Sigmoid colon (tissue), 4 donors: Measurements from ENCODE around the gene CHST2.

Experiments used
- POLR2AphosphoS5 ChIP-seq, 4 donors: sonication (generic); formaldehyde crosslinking; IDR thresholded peaks; one replicate each; pipeline ENCODE4 v1.6.1; 2017; ENCODE audit warnings: antibody characterized with exemption in 4 of 4
- TF ChIP-seq, protein P1 (sequence below), 4 experiments: fragments of 450-650 bp in 3 of 4; fragments of 200-600 bp in 1 of 4; IDR thresholded peaks; one replicate each; pipeline ENCODE4 v1.5.1; 2016 to 2019; ENCODE audit warnings: antibody characterized with exemption in 4 of 4, mild to moderate bottlenecking in 3 of 4, moderate library complexity in 2 of 4

DNA sequence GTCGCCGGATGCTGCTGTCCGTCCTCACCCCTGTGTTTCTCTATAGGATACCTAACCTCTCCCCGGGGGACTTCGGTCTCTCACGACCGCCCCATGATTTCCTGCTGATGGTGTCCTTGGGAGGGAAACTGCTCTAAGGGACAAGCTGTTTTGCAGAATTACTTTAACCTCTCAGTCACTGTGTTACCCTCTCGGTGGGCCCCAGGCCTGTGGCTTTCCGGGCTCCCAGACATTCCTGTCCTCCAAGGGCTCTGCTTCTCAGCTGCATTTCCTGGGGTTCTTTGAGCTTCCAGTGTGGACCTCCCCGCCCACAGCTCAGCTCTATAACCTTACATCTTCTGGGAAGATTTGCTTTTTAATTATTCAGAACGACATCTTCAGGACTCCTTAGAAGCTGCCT, 40.9 kb downstream of the CHST2 start:
- TF ChIP-seq, protein P1, sequence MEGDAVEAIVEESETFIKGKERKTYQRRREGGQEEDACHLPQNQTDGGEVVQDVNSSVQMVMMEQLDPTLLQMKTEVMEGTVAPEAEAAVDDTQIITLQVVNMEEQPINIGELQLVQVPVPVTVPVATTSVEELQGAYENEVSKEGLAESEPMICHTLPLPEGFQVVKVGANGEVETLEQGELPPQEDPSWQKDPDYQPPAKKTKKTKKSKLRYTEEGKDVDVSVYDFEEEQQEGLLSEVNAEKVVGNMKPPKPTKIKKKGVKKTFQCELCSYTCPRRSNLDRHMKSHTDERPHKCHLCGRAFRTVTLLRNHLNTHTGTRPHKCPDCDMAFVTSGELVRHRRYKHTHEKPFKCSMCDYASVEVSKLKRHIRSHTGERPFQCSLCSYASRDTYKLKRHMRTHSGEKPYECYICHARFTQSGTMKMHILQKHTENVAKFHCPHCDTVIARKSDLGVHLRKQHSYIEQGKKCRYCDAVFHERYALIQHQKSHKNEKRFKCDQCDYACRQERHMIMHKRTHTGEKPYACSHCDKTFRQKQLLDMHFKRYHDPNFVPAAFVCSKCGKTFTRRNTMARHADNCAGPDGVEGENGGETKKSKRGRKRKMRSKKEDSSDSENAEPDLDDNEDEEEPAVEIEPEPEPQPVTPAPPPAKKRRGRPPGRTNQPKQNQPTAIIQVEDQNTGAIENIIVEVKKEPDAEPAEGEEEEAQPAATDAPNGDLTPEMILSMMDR (IDR thresholded peaks at IDR 0.05): no peak
- TF ChIP-seq POLR2AphosphoS5 (IDR thresholded peaks at IDR 0.05): no peak
